ENCODE data around the gene SSTR4. TPM values are rescaled to one million over a fixed set of nuclear protein-coding genes. Genes with fewer than 3 reads are reported as not detected.

Gene SSTR4
- total RNA-seq, 1 experiment from 2014 or later: not detected

- DNase-seq (ENCODE audit: low read depth): no peak
Observed at GRCh38 chr20:23065266-23066201, 30.4 kb downstream of the SSTR4 start.

GRCh38 chr20:23066772-23067171 is 31.7 kb downstream of the SSTR4 start:
- no peak for DNase-seq (ENCODE audit: low read depth)

- no peak for DNase-seq (ENCODE audit: low read depth)
Observed at GRCh38 chr20:23068283-23068682, 33.2 kb downstream of the SSTR4 start.

GRCh38 chr20:23069108-23069507 is 34.0 kb downstream of the SSTR4 start:
- no peak for DNase-seq (ENCODE audit: low read depth)

GRCh38 chr20:23071398-23071797 is 36.3 kb downstream of the SSTR4 start:
- no peak for DNase-seq (ENCODE audit: low read depth)

- no peak for DNase-seq (ENCODE audit: low read depth)
Observed at GRCh38 chr20:23071996-23072395, 36.9 kb downstream of the SSTR4 start.

GRCh38 chr20:23072892-23073586 is 37.9 kb downstream of the SSTR4 start:
- DNase-seq (ENCODE audit: low read depth): no peak

- no peak for DNase-seq (ENCODE audit: low read depth)
Observed at GRCh38 chr20:23074052-23074451, 38.9 kb downstream of the SSTR4 start.

- no peak for DNase-seq (ENCODE audit: low read depth)
Observed at GRCh38 chr20:23077277-23077676, 42.2 kb downstream of the SSTR4 start.

GRCh38 chr20:23078351-23079015 is 43.4 kb downstream of the SSTR4 start:
- DNase-seq (ENCODE audit: low read depth): peak; percentile 59

GRCh38 chr20:23079016-23079351 is 43.9 kb downstream of the SSTR4 start:
- DNase-seq (ENCODE audit: low read depth): no peak

- no peak for DNase-seq (ENCODE audit: low read depth)
Observed at GRCh38 chr20:23079926-23080325, 44.8 kb downstream of the SSTR4 start.

GRCh38 chr20:23080521-23080920 is 45.4 kb downstream of the SSTR4 start:
- no peak for DNase-seq (ENCODE audit: low read depth)

GRCh38 chr20:23081263-23081819 is 46.2 kb downstream of the SSTR4 start:
- no peak for DNase-seq (ENCODE audit: low read depth)

- peak; percentile 23 for DNase-seq (ENCODE audit: low read depth)
Observed at GRCh38 chr20:23082846-23083552, 47.9 kb downstream of the SSTR4 start.

GRCh38 chr20:23083553-23084220 is 48.6 kb downstream of the SSTR4 start:
- DNase-seq (ENCODE audit: low read depth): no peak

- DNase-seq (ENCODE audit: low read depth): no peak
Observed at GRCh38 chr20:23084282-23084844, 49.3 kb downstream of the SSTR4 start.

- no peak for DNase-seq (ENCODE audit: low read depth)
Observed at GRCh38 chr20:23084845-23085365, 49.8 kb downstream of the SSTR4 start.

GRCh38 chr20:23085436-23086055 is 50.4 kb downstream of the SSTR4 start:
- no peak for DNase-seq (ENCODE audit: low read depth)

GRCh38 chr20:23086056-23086566 is 51.0 kb downstream of the SSTR4 start, which contains the start of gene CD93:
Gene CD93, minus strand, starts transcription at chr20:23086324. Its CDS starts 132 bp downstream, at chr20:23086192.
- DNase-seq (ENCODE audit: low read depth): peak; percentile 25
